Ovary (tissue), 3 donors: ENCODE results near the gene PHB1.

Source experiments
- CTCF ChIP-seq, 3 donors: fragments of 450-650 bp in 2 of 3; fragments of 200-600 bp in 1 of 3; IDR thresholded peaks; one replicate each; pipeline versions ENCODE4 v1.5.1 to v1.8.0; 2016 to 2022; ENCODE audit warnings: antibody characterized with exemption in 3 of 3, mild to moderate bottlenecking in 1 of 3
- POLR2A ChIP-seq: fragments of 450-650 bp; IDR thresholded peaks from one replicate; pipeline ENCODE4 v1.6.1; 2017; ENCODE audit warnings: antibody characterized with exemption, mild to moderate bottlenecking, moderate library complexity
- donor health status: DM: no; HTN: no; CAD: no.

- TF ChIP-seq POLR2A, result no peak
- no peak for TF ChIP-seq CTCF (IDR thresholded peaks at IDR 0.05)
Observed at GRCh38 chr17:49372425-49372824, 42.3 kb downstream of the PHB1 start.
